Raji (cell line): ENCODE results near the gene FECH.

Source experiments
- POLR2A ChIP-seq: IDR thresholded peaks from 2 replicates; pipeline ENCODE4 v1.6.1; 2011; ENCODE audit warnings: low read depth, low read length, control low read depth; ENCODE audit not compliant: insufficient read depth

FECH gene

GRCh38 chr18:57586251-57587049, at the start of gene FECH:
FECH (minus strand) TSS chr18:57586702; CDS start chr18:57586620, 82 bp downstream.
- peak; percentile 73 for TF ChIP-seq POLR2A

GRCh38 chr18:57635003-57635822, 48.7 kb upstream of the FECH start:
- no peak for TF ChIP-seq POLR2A

GRCh38 chr18:57631697-57632096, 45.2 kb upstream of the FECH start:
- TF ChIP-seq POLR2A = no peak

- no peak for TF ChIP-seq POLR2A
Observed at GRCh38 chr18:57630754-57631595, 44.5 kb upstream of the FECH start.

- TF ChIP-seq POLR2A = peak; percentile 63
Observed at GRCh38 chr18:57630002-57630753, 43.7 kb upstream of the FECH start.

- no peak for TF ChIP-seq POLR2A
Observed at GRCh38 chr18:57629422-57629821, 42.9 kb upstream of the FECH start.

GRCh38 chr18:57627488-57627887, 41.0 kb upstream of the FECH start:
- no peak for TF ChIP-seq POLR2A

GRCh38 chr18:57624988-57625387, 38.5 kb upstream of the FECH start:
- no peak for TF ChIP-seq POLR2A

- no peak for TF ChIP-seq POLR2A
Observed at GRCh38 chr18:57621246-57621604, 34.7 kb upstream of the FECH start.

GRCh38 chr18:57619876-57620275, 33.4 kb upstream of the FECH start:
- no peak for TF ChIP-seq POLR2A

- no peak for TF ChIP-seq POLR2A
Observed at GRCh38 chr18:57618910-57619309, 32.4 kb upstream of the FECH start.

- no peak for TF ChIP-seq POLR2A
Observed at GRCh38 chr18:57603871-57604270, 17.4 kb upstream of the FECH start.

- no peak for TF ChIP-seq POLR2A
Observed at GRCh38 chr18:57595347-57595746, 8.8 kb upstream of the FECH start.

- no peak for TF ChIP-seq POLR2A
Observed at GRCh38 chr18:57589161-57589560, 2.7 kb upstream of the FECH start.
